Stimulated activated CD4-positive, alpha-beta T cell treated with anti-CD3 and anti-CD28 coated beads, Interleukin-1b, Interleukin-23, amount 100 ng/mL, for 1 hour (primary cell): Measurements from ENCODE around the gene TIMM8A.
"Not testable (repeated sequence)": the region's sequence is repeated elsewhere in the genome, so short reads cannot be mapped to it uniquely, and the experiment has no call there.

Experiments
- DNase-seq, 2 donors: peaks; one replicate each; pipeline ENCODE4 v3.0.0-alpha.2; 2020; ENCODE audit warnings: low read depth in 2 of 2

The TIMM8A gene

DNA sequence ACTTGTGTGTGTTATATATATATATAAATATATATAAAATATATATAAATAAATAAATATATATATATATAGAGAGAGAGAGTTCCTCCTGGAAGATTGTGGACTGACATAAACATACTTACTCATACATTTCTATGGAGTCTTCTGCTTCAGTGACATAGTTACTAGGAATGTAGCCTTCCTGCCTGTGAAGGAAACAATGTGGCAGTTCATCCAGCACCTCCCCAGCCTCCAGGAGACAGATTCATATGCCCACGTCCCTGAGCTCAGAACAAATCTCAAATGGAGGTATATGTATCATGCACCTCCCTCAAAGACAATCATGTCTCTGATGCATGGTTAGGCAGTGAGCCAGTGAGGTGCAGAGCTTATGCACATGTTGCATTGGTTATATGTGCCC, 11.4 kb upstream of the TIMM8A start:
- no peak for DNase-seq

DNA sequence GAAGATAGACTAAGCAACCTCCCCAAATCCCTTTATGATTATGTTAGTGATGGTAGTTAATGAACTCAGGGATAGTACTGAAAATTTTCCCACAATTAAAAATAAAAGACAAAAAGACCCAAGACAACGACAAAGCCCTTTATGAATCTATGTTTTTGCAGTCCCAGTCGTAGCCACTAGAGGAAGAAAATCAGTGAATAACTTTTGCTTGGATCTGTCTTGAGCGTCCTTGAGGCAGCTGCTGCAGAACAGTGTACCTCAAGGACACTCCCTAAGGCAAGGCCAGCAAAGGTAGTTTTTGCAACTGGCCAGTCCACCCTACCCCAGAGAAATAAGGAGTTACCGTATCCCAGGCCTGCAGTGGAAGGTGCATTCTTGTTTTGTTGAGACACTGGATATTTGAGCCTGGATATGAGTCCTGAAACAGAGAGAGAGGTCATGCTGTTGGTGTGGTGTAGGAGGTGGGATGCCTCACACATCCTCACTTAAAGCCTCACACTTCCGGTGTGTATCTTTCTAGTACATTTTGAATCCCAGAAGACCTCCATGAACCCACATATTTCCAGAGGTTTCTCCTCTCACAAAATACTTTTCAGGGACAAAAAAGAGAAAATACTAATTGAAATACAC, 8.7 kb upstream of the TIMM8A start:
- DNase-seq = no peak

DNA sequence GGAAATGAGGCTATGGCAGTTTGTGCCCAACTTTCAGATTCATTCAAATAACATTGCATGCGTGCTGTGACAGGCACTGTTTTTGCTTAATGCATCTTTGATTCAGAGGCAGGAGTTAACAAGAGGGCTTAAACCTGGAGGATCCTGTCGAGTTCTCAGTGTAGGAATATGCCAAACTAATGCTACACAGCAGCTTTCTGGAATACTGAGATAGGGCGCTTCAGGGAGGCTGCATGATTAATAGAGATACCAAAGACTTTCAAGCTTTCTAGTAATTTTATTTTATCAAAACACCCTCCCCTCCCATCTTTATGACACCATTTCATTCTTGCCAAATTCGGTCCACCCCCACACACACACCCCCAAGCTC, 636 bp upstream of the TIMM8A start:
- no peak for DNase-seq

DNA sequence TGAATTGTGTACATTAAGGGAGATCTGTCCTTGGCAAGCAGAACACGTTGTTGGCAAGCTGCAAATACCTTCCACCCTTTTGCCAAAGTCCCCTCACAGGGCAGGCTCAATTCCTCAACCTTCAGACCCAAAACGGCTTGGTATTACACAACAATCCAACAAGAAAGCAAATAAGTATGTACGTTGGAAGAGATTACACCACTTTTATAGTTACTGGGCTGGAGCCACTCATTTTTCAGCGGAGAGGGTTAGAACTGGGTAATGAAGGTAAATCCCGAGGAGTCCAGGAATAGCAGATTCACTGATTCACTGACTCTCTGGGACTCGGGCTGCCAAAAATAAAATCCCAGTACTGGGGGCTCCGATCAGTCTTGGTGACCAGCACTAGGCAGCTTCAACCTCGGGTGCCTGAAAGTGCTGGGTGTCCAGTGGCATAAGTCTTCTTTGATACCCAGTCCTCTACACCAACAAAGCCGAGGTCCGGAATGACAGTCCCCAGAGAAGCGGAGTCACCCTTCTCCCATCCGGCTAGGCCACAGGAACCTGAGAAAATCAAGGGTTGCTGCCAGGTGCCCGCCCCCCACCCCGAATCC, 587 bp downstream of the TIMM8A start:
- DNase-seq = no peak

DNA sequence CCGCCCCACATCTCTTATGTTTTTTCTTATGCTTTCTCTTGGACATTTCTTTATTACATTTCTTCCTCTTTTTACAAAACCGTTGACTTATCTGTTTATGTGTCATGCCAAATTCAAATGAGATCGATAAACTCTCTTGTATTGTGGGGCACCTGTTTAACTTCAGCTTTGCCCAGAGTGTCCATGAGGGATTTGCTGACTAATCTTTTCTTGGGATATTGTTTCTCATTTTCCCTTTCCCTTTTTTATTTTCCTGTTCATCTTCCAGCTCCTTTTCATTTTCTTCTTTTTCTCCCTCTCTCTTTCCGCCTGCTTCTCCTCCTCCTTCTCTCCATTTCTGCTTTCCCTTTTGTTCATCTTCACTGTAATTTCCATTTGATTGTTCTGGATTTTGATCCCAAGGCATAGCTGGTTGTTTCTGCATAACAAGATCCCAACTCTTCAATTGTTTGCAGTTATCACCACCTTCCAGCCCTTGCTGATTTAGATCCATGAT, 10.7 kb downstream of the TIMM8A start:
- no peak for DNase-seq

DNA sequence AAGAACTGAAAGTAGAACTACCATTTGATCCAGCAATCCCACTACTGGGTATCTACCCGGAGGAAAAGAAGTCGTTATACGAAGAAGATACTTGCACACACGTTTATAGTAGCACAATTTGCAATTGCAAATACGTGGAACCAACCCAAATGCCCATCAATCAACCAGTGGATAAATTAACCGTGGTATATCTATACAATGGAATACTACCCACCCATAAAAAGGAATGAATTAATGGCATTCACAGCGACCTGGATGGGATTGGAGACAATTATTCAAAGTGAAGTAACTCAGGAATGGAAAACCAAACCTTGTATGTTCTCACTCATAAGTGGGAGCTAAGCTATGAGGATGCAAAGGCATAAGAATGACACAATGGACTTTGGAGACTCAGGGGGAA, 14.2 kb downstream of the TIMM8A start:
- DNase-seq = not testable (repeated sequence)

DNA sequence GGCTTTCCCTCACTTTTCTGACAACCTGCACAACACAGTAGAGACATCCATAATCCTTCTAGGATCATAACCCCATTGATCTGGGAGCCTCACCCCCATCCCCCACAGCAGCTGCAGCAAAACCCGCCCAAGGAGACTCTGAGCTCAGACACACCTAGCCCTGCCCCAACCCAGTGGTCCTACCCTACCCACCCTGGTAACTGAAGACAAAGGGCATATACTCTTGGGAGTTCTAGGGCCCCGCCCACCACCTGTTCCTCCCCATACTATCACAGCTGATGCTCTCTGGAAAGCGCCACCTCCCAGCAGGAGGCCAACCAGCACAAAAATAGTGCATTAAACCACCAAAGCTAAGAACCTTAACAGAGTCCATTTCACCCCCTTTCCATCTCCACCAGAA, 21.9 kb downstream of the TIMM8A start:
- DNase-seq = not testable (repeated sequence)

DNA sequence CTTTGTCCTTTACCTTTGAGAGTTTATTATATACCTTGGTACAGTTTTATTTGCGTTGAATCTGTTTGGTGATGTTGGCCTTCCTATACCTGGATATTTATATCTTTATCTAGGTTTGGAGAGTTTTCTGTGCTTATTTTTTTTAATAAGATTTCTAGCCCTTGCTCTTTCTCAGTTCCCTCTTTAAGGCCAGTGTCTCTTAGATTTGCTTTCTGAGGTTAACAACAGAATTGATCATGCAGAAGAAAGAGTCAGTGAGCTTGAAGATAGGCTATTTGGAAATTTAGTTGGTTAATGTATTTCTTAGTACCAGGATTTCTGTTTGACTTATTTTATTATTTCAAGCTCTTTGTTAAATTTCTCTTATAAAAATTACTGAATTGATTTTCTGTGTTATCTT, 44.8 kb downstream of the TIMM8A start:
- DNase-seq = no peak
